HL-60/S4 treated with phorbol 12-myristate 13-acetate at 8.2 ng/mL for 4 days and 3 days (cell line): ENCODE data around the gene OR2V2.
"Not testable (repeated sequence)": the region's sequence is repeated elsewhere in the genome, so short reads cannot be mapped to it uniquely, and the experiment has no call there.

Experiments used
- in situ Hi-C: fragments of 300-500 bp; cut with MboI; formaldehyde crosslinking; loops from 2 replicates; pipeline ENCODE4 v1.15.0; 2022; ENCODE audit warnings: low sequenced_read_pairs

OR2V2 gene

DNA sequence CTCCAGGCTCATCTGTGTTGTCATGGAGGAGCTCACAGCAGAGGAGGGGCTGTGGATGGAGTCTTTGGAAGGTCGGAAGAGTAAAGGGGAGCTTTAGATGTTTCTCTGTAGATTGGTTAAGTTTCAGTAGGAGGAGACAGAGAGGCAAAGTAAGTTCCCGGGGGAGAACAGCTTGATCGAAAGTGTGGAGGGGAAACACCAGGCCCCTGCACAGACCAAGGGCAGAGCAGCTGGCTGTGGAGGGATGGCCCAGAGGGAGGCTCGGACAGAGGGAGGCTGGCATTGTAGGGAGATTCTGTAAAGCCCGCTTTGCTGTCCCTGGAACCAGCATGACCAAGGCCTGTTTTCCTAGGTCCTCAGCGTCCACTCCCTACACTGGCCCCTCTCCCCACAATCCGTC lies 5.3 kb upstream of the OR2V2 start:
- in situ Hi-C loops: no loop called here

DNA sequence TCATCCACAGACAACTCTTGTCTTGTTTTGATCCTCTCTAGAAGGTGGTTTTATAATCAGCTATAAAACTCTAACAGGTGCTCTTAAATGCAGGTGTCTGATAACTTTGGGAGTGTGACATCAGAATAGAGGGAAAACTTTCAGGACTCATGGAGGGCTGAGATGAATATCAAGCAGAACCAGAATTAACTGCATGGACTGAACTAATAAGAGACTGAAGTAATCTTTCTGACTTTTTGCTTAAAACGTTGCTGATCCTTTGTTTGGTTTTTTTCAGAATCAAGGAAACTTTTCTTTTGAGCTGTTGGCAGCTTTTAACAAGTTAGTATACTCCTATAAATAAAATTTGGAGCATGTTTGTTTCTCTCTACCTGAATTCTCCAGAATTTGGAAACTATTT lies 2.3 kb upstream of the OR2V2 start:
- in situ Hi-C loops: no loop called here

DNA sequence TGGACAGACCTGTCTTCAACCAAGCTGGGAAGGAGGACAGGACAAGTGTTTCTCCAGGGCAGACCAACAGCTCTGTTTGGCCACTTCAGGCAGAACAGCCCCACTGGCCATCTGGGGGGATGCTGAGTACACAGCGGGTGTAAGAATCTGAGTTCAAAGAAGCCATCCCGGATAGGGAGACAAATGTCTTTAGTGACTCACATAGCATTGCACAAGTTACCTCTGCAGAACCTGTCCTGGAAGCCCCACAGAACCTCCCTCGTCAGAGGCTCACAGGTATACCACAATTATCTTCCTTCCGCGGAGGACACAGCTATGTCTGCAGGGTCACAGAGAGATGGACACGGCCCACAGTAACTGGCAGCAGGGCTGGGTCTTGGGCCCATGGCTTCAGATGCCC lies 2.0 kb downstream of the OR2V2 start:
- in situ Hi-C loops: no loop called here

DNA sequence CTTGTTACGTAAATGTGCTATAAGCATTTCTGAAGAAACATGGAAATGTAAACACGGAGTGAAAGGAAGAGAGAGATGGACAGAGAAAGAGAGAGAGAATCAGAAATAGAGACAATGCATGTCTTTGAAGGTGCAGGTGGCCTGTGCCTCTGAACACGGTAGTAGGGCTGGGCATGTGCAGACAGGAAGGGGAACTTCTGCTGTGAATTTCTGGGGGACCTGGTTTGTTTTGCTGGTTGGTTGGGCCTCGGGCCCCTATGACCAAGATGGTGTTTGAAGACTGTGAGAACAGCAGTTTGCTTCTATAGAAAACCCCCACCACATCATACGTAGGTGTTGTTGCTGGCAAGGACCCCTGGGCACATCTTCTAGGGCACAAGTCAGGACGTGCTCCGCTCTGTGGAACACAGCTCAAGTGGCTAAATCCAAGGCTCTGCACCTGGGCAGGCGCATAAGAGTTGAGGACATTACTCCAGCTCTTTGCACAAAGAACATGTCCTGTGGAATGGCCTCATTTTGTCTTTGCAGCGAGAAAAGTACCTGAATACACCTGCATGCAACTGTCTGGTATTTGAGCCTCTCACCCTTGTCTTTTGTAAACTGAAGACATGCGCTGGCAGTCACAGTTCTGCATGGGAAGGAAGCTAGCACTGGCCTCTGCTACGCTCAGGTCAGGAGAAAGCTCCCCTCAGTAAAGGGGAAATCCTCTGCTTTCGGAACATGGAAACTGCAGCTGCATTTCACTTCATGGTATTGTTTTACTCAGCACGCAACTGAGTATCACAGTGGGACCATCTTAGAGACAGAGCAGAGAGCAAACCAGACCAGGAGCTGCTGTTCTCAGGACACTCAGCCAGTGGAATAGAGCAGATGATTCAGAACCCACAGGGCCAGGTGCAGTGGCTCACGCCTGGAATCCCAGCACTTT lies 2.7 kb downstream of the OR2V2 start:
- in situ Hi-C loops: loop anchor here (10.0 kb wide), 1 partner anchor 285 kb away; the partner anchor contains the start of gene ZFP62

DNA sequence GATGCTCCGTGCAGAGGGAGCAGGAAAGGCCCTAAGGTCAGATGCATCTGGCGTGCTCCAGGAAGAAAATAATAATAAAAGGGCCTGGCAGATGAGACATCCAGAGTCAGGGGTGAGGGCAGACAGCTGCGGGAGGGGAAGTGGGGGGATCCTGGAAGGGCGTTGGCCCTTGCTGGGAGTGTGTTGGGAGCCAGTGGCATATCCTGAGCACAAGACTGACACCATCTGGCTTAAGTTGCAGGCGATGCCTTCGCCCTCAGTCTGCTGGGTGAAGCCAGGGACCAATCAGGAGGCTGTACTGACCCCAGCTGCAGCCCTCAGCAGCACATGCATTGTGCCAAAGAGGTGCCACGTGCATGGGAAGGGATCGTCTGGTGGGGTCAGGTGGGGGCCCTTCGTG lies 3.8 kb downstream of the OR2V2 start:
- in situ Hi-C loops: loop anchor here (10.0 kb wide), 1 partner anchor 286 kb away; the partner anchor contains the start of gene ZFP62

DNA sequence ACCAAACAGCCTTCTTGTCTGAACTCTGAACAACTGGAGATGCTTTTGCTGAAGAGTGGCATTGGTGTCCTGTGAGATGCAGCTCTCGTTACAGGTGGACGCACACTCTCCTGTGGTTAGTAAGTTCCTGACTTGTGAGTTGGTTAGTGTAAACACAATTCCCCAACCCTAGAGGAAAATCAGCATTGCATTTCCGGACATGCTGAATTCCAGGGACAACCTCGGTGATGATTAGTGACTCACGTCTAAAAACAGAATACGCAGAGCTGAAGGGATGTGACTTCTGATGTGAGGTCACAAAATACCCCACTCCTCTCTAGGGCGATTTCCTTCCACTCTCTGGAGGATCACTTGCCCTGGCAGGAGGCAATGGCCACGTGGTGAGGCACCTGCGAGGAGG lies 5.0 kb downstream of the OR2V2 start:
- in situ Hi-C loops: loop anchor here (10.0 kb wide), 1 partner anchor 288 kb away; the partner anchor contains the start of gene ZFP62

DNA sequence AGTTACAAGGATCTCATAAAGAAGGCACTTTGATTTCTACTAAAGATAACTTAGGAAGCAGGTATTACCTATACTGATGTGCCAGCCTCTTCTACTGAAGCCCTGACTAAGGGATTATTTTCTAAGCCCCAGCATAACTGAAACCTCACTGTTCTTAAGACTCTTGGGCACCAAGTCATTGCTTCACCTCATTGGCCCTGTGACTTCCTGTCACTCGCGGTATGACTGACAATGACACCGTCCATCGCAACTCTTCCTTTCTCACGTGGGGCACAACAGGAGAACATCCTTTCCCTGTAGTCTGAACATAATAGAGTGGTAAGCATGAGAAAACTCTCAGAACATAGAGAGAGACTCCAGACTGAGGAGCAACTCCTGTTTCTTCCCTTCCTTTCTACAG lies 6.4 kb downstream of the OR2V2 start:
- in situ Hi-C loops: loop anchor here (10.0 kb wide), 1 partner anchor 289 kb away; the partner anchor contains the start of gene ZFP62

DNA sequence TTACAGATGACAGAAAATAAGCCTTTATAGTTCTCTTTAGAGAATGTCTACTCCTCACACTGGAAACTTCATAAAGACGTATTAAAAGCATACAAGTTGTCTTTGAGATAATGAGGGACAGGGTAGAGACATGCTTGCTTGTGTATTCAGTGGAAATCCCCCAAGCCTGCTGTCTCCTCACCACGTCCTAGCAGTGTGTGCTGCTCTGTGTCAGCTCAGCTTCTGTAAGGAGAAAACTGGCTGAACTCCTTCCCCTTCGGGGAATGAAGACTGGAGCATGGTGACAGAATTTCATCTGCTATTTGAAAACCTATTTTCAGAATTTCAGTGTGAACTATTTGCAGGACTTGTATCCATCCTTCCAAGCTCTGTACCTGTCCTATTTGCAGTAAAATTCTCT lies 9.4 kb downstream of the OR2V2 start:
- in situ Hi-C loops: loop anchor here (10.0 kb wide), 1 partner anchor 292 kb away; the partner anchor contains the start of gene ZFP62

DNA sequence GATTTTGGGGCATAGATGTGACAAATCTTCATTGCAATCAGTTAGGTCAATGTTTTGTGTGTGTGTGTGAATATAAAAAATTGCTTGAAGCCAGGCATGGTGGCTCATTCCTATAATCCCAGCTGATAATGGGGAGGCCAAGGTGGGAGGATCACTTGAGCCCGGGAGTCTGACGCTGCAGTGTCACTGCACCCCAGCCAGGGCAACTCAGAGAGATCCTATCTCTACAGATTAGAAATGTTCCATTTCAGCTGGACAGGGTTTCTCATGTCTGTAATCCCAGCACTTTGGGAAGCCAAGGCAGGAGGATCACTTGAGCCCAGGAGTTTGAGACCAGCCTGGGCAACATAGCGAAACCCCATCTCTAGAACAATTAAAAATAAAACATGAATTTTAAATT lies 11.5 kb downstream of the OR2V2 start:
- in situ Hi-C loops: loop anchor here (10.0 kb wide), 1 partner anchor 294 kb away; the partner anchor contains the start of gene ZFP62

DNA sequence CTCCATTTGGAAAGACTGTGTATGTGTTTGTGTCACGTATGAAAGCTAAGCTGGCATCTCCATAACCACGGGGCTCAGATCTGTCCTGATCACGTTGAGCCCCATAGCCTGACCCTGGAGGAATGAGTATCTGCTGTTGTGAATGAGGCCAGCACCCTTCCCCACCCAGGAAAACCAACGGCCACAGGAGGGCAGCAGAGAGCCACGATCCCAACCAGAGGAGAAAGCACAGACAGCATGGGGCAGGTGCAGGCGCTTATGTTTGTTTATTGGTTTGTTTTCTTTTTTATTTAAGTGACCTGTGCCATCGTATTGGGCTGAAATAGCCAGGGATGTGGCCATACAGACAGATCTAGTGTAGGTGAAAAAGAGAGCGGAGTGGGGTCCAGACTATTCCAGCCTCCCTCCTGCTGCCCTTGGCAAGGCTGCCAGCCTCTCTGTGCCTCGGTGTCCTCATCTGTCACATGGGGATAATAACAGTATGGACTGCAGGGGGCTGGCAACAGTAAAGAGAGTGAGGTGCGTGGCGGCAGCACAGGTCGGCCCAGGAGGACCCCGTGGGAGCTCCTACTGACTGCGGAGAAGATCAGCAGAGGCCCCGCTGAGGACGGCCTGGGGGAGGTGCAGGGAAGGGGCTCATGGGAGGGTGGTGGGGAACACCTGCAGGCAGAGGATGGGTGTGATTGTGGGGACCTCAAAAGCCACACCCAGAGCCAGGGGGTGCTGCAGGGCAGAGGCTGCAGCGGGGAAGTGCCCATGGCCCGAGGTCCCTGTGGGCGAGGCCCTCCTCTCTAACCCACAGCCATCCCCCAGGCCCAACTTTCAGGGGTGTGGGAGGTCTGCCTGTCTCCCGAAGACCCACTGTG lies 12.1 kb downstream of the OR2V2 start:
- in situ Hi-C loops: loop anchor here (10.0 kb wide), 1 partner anchor 295 kb away; the partner anchor contains the start of gene ZFP62

DNA sequence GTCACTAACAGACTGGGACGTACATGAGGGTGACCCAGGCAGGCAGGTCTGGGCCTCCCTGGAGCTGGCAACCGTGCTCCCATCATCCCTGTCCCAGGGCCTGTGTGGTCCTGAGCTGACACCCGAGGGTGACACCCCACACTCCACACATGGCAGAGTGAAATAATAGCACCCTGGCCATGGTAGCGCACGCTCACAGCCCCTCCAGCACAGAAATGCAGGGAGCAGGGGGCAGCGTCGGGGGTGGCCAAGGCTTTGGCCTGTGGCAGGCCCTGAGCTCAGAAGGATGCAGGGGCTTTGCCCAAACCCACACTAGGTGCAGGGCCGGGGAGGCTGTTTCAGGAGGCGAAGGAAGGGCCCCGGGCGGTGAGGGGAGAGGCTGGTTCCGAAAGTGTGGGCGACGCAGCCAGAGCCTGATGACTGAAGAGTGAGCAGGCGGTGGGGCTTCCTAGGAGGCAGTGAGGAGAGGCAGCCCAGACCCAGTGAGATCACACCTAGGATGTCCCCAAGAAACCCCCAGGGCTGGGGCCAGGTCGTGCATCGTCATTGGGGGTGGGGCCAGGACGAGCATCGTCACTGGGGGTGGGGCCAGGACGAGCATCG lies 12.9 kb downstream of the OR2V2 start:
- in situ Hi-C loops: no loop called here

DNA sequence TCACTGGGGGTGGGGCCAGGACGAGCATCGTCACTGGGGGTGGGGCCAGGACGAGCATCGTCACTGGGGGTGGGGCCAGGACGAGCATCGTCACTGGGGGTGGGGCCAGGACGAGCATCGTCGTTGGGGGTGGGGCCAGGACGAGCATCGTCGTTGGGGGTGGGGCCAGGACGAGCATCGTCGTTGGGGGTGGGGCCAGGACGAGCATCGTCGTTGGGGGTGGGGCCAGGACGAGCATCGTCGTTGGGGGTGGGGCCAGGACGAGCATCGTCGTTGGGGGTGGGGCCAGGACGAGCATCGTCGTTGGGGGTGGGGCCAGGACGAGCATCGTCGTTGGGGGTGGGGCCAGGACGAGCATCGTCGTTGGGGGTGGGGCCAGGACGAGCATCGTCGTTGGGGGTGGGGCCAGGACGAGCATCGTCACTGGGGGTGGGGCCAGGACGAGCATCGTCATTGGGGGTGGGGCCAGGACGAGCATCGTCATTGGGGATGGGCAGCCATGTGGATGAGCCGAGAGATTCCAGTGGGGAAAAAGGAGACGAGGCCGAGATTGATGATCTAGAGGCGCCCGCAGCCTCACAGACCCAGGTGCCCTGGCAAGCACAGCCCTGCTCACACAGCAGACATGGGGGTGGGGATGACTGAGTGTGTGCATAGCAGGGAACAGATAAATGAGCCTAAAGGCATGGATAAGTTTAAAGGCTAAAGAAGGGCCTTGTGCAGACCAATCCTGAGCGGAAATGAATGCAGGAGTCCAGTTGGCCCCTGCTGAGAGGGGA lies 13.6 kb downstream of the OR2V2 start:
- in situ Hi-C loops: not testable (repeated sequence)

DNA sequence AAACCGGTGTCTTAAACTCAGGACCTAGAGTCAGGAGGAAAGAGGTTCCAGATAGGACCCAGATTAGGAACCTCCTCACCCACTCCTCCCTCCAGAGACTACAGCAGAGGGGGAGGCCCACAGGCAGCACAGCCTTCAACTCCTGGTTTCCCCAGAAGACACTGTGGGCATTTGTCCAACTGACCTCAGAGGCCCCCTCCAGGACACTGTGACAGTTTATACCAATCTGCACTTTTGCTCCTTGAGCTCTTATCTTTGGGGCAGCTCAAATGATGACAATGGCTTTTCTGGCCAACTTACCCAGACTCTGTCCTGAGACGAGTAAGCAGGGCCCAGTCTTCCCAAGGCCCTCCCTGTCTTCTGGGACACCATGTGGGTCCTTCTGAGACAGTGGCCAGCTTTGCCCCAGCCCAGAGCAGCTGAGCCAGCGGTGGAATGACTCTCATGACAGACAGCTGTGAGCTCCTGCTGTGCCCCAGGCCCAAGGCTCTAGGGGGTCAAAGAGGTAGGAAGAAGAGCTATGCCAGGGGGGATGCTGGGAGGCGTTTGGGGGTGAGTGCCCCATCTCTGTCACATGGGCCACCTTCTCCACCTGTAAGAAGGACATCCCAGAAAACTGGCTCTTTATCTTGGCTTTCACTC lies 14.3 kb downstream of the OR2V2 start:
- in situ Hi-C loops: no loop called here

DNA sequence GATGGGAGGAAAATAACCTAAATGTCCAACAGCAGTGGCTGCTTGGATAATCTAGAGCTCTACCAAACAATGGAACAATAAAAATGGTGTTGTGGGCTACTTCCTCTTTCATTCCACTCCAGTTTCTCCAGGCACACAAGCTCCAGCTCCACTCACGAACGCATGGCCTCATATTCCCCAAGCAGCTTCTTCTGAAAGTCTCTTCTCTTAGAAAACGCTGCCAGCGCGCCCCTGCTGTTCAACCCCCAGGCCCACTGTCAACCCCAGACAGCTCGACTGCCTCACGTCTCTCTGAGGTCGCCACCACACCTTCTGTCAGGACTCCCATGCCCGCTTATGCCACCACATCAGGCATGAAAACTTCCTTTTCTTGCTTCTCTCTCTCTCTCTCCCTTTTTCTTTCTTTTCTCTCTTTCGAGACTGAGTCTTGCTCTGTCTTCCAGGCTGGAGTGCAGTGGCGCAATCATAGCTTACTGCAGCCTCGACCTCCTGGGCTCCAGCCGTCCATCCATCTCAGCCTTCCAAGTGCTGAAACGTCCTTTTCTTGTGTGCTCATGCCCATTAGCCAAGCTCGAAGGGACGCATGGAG lies 16.2 kb downstream of the OR2V2 start:
- in situ Hi-C loops: no loop called here

DNA sequence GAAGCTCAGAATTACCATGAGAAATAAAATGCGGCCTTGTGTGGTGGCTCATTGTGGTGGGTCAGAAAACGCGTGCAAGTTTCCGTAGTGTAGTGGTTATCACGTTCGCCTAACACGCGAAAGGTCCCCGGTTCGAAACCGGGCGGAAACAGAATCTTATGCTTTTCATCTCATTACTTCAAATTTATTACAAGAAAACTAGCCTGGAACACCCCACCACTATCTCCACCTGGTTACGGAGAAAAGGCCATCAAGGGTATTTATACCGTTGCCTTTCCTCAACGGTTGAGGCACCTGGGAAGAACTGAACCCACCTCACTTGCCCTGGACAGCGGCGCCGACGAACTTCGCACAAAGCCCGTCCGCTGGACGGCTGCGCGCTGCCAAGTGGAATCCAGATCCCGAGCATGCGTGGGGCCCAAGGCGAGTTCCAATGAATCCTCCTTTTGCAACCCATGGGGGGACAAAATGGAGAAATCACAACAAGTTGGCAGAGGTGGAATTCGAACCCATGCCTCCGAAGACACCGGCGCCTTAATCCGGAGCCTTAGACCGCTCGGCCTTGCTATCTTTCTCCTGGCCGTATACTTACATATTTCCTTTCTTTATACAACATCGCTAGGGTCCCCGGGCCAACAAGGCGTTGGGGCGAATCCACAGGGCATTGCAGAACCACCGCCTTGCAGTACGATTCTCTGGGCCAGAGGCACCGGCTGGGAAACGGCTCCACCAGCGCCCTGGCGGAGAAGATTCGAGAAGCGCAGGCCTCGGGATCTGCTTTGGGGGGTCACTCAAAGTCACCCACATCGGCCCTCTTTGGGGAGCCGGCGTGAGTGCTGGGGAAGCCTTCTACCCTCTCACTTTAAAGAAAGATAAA lies 16.9 kb downstream of the OR2V2 start:
- in situ Hi-C loops: no loop called here

DNA sequence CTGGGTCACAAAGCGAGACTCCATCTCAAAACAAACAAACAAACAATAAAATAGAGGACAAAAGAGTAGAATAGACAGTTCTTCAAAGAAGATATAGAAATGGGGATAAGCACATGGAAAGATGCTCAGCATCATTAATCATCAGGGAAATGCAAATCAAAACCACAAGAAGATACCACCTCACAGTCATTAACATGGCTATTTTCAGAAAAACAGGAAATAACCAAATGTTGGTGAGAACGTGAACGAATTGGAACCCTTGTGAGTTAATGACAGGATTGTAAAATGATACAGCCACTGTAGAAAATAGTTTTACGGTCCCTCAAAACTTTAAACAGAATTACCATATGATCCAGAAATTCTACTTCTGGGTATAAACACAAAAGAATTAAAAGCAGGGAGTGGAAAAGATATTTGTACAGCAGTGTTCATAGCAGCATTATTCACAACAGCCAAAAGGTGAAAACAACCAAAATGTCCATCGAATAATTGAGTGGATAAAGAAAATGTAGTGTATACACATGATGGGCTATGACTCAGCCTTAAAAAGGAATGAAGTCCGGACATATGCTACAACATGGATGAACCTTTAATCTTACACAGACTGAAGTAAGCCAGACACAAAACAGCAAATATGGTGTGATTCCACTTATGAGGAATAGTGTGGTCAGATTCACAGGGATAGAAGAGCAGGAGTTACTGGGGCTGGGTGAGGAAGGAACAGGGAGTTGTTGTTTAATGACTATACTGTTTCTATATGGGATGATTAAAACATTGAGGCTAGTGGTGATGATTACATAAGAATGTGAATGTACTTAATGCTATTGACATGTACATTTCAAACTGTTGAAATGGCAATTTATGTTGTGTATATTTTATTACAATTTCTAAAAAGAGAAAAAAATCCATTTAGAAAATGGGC lies 19.7 kb downstream of the OR2V2 start:
- in situ Hi-C loops: no loop called here

DNA sequence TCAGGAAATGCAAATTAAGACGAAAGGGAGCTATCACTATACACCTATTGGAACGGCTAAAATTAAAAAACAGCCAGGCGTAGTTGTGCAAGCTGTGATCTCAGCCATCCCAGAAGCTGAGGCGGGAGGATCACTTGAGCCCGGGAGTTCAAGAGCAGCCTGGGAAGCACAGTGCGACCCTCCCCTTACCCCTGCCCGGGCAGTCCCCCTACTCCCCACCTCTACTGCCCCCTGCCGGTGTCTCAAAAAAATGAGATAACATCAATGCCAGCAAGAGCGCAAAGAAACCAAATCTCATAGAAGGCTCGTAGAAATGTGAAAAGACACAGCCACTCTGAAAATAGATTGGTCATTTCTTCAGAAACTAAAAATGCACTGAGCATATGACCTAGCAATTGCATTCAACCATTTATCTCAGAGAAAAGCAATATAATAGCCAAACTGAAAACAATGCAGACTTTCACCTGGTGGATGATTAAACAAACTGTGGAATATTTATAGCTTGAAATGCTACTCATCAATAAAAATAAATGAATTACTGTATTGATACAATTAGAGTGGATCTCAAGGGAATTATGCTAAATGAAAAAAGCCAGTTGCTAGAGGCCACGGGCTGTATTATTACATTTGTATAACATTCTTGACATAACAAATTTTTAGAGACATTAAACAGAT lies 20.6 kb downstream of the OR2V2 start:
- in situ Hi-C loops: no loop called here
